ENCODE data around the gene PKD1.
A peak's percentile ranks its signal among the peaks of the same experiment; 100 is the strongest.
"Not testable (repeated sequence)": the region's sequence is repeated elsewhere in the genome, so short reads cannot be mapped to it uniquely, and the experiment has no call there.

Gene PKD1

DNA sequence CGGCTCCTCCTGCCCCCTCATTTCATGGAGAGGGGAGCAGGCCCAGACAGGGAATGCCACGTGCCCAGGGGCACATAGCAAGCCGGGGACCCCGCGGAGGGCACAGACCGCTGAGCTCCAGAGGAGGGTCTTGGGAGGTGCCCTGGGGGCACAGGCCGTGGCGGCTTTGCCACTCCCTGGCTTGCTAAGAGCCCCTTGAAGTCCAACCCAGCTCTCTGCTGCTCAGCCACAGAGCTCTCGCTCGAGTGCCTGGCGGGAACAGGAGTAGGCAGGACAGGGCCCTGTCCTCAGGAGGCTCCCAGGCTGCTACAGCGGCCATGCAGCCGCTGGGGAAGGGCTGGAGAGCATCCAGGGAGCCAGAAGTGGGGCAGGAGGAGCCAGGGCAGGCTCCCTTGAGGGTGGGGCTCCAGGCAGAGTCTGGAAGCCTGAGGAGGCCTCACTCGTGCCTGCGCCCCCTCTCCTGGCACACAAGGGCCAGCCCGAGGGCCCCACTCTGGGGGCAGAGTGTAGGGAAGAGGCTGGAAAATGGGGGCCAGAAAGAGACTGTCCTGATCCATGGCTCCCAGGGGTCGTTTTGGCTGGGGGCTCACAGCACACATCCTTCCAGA, 8.3 kb upstream of the PKD1 start:
- DNase-seq (ENCODE audit: low read depth), result no peak
- TF ChIP-seq, protein P1, sequence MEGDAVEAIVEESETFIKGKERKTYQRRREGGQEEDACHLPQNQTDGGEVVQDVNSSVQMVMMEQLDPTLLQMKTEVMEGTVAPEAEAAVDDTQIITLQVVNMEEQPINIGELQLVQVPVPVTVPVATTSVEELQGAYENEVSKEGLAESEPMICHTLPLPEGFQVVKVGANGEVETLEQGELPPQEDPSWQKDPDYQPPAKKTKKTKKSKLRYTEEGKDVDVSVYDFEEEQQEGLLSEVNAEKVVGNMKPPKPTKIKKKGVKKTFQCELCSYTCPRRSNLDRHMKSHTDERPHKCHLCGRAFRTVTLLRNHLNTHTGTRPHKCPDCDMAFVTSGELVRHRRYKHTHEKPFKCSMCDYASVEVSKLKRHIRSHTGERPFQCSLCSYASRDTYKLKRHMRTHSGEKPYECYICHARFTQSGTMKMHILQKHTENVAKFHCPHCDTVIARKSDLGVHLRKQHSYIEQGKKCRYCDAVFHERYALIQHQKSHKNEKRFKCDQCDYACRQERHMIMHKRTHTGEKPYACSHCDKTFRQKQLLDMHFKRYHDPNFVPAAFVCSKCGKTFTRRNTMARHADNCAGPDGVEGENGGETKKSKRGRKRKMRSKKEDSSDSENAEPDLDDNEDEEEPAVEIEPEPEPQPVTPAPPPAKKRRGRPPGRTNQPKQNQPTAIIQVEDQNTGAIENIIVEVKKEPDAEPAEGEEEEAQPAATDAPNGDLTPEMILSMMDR (IDR thresholded peaks at IDR 0.05; ENCODE audit: low read length, missing control alignments), result no peak
- H3K4me3 ChIP-seq (replicated peaks; ENCODE audit: low read depth, low read length), result no peak overlapping the region

DNA sequence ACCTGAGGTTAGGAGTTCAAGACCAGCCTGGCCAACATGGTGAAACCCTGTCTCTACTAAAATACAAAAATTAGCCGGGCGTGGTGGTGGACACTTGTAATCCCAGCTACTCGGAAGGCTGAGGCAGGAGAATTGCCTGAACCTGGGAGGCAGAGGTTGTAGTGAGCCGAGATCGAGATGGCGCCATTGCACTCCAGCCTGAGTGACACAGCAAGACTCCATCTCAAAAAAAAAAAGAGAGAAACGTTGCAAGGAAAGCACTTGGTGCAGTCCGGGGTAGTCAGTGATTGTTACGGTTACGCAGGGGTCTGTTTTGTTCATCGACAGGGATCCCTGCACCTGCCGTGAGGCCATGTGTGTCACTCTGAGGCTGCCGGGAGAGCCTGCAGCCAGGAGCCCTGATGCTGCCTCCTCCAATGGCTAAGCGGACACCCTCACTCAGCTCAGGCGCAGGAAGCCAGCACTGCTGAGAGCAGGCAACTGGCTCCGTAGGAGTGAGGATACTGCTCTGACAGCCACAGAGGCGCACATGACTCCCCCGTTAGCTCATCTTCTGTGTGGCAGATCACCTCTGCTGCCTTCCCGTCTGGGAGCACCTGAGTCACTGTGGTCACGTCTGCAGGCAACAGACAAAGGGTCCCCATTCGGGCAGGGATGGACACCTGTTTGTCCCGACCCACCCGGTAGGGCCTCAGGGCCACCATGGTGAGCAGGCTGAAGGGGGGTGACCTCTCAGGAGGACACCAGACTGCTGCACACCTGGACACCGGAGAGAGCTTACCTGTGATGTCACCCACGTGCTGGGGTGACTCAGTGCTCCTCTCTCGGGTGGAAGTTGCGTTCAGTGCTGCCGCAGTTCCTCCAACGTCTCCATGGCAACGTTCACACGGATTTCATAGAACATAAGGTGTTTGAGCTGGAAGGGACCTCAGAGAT, 7.5 kb upstream of the PKD1 start:
- H3K4me3 ChIP-seq (replicated peaks; ENCODE audit: low read depth, low read length), result no peak overlapping the region
- TF ChIP-seq, protein P1 (IDR thresholded peaks at IDR 0.05; ENCODE audit: low read length, missing control alignments), result no peak
- no peak for DNase-seq (ENCODE audit: low read depth)

DNA sequence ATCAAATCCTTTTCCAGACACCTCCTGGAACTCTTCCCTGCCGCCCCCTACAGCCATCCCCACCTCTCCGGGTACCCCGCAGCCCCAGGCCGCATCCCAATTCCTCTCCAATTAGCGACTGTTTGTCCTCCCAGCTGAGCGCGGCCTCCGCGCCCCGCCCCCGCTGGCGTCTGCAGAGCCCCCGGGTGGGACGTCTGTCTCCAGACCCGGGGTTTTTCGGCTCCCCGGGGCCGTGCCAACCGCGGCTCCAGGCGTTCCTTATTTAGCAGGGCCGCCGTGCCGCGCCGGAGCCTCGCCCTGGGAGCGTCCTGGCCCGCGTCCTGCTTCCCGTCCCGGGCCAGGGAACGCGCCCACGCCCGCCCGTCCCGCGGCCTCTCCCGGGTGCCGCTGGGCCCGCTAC, 627 bp downstream of the PKD1 start:
- H3K4me3 ChIP-seq (replicated peaks; ENCODE audit: low read depth, low read length), result peak overlapping the region; percentile 56
- DNase-seq (ENCODE audit: low read depth), result not testable (repeated sequence)

- not testable (repeated sequence) for DNase-seq (ENCODE audit: low read depth)
- peak overlapping the region; percentile 7 for H3K4me3 ChIP-seq (replicated peaks; ENCODE audit: low read depth, low read length)
Observed at GRCh38 chr16:2133797-2134196, 1.9 kb downstream of the PKD1 start.

DNA sequence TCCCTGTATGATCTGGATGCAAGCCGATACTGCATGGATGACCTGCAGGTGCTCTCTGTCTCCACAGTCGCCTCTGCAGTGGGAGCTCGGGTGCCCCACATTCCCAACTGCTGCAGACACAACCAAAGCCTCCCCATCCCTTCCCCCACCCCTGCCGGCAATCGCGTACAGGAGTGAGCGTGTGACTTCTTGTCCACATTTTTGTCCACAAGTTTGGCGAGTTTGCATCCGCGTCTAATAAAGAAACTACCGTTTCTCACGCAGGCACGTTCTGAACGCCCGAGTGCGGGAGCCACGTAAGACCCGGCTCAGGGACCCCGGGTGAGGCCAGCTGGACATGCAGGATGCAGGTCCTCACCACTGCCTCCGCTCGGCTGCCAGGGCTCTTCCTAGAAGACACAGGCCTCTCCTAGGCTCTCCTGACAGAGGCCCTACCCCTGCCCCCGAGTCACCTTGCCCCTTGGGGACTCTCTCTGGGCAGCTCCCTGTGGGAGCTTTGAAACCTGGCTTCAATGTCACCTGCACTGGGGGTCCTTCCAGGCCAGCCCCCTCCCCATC, 5.7 kb downstream of the PKD1 start:
- not testable (repeated sequence) for DNase-seq (ENCODE audit: low read depth); H3K4me3 ChIP-seq (replicated peaks; ENCODE audit: low read depth, low read length)

- not testable (repeated sequence) for H3K4me3 ChIP-seq (replicated peaks; ENCODE audit: low read depth, low read length)
Observed at GRCh38 chr16:2129251-2129650, 6.4 kb downstream of the PKD1 start.

DNA sequence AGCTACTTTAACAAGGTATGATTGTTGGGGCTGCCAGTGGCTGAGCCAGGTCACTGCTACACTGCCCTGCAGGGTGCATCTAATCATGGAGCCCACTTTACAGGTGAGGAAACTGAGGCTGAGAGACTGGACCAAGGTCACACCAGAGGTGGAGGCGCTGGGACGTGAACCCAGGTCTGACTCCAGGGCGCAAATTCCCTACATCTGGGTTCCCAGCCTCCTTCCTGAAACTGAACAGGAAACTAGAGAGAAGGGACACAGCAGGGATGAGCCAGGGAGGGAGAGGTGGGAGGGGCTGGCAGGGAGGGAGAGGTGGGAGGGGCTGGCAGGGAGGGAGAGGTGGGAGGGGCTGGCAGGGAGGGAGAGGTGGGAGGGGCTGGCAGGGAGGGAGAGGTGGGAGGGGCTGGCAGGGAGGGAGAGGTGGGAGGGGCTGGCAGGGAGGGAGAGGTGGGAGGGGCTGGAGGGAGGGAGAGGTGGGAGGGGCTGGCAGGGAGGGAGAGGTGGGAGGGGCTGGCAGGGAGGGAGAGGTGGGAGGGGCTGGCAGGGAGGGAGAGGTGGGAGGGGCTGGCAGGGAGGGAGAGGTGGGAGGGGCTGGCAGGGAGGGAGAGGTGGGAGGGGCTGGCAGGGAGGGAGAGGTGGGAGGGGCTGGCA, 7.9 kb downstream of the PKD1 start:
- peak; percentile 61 for DNase-seq (ENCODE audit: low read depth)
- not testable (repeated sequence) for H3K4me3 ChIP-seq (replicated peaks; ENCODE audit: low read depth, low read length)

More at GRCh38 chr16:2129251-2129650, 6.4 kb downstream of the PKD1 start:
- DNase-seq (ENCODE audit: low read depth), result not testable (repeated sequence)

DNA sequence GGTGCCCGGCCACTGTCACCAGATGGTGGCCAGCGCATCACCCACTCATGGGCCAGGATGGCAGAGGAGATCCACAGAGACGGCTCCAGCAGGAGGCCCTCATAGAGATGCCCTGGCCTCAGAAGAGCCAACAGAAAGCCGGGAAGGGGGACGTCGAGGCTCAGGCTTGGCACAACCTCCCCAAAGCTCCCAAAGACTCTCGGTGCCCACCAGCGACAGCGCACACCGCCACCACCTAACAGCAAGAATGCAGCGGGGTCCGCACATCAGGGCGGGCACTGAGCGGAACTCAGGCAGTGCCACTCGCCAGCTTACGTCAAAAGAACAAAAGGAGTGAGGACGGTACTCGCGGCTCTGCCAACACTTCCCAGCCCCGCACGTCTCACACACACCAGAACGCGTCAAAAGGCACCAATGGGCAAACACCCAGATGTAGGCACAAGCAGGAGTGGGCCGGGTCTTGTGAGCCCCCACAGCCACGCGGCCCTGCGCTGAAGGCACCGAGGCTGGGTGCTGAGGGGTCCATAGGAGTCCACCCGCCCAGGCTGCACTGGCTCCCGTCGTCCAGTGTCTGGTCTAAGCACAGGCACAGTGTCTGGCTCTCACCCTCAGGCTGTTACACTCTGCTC, 8.7 kb downstream of the PKD1 start:
- H3K4me3 ChIP-seq (replicated peaks; ENCODE audit: low read depth, low read length); DNase-seq (ENCODE audit: low read depth): not testable (repeated sequence)

GRCh38 chr16:2126161-2126743, 9.4 kb downstream of the PKD1 start:
- DNase-seq (ENCODE audit: low read depth), result not testable (repeated sequence)

GRCh38 chr16:2125609-2126008, 10.1 kb downstream of the PKD1 start:
- DNase-seq (ENCODE audit: low read depth); H3K4me3 ChIP-seq (replicated peaks; ENCODE audit: low read depth, low read length): not testable (repeated sequence)

More at GRCh38 chr16:2126161-2126743, 9.4 kb downstream of the PKD1 start:
- not testable (repeated sequence) for H3K4me3 ChIP-seq (replicated peaks; ENCODE audit: low read depth, low read length)

DNA sequence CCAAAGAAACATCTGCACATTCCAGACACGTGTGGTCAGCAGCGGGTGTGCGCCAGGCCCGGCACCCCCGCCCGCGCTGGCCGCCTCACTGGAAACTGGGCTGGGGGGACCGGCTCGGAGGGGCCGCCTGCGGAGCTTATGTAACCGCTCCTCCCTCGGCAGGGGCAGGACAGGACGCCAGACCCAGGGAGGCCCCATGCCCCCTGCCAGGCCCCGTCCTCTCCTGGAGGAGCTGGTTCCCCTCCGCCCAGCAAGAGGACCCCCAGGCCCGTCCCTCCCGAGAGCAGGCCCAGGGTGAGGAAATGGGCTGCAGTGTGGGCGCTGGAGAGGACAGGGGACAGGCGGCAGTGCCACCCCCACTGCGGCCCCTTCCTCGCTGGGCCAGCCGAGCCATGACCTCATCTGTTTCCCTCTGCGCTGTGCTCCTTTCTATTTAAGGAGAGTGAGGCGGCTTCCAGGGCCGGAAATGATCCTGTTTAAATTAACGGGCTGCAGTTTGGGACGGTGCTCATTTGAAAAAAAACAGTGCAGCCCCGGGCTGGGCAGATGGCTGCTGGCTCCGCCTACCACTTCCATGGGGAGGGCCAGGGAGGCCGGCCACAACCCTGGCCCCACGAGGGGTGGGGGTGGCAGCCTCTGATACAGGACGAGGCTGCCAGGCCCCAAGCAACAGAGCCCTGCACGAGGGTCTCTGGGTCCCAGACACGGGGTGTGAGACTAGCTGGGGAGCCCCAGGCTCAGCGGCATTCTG, 10.8 kb downstream of the PKD1 start:
- peak overlapping the region; percentile 37 for H3K4me3 ChIP-seq (replicated peaks; ENCODE audit: low read depth, low read length)
- peak; percentile 75 for DNase-seq (ENCODE audit: low read depth)

- H3K4me3 ChIP-seq (replicated peaks; ENCODE audit: low read depth, low read length), result peak overlapping the region; percentile 37
- DNase-seq (ENCODE audit: low read depth), result not testable (repeated sequence)
Observed at GRCh38 chr16:2124377-2124693, 11.4 kb downstream of the PKD1 start.

DNA sequence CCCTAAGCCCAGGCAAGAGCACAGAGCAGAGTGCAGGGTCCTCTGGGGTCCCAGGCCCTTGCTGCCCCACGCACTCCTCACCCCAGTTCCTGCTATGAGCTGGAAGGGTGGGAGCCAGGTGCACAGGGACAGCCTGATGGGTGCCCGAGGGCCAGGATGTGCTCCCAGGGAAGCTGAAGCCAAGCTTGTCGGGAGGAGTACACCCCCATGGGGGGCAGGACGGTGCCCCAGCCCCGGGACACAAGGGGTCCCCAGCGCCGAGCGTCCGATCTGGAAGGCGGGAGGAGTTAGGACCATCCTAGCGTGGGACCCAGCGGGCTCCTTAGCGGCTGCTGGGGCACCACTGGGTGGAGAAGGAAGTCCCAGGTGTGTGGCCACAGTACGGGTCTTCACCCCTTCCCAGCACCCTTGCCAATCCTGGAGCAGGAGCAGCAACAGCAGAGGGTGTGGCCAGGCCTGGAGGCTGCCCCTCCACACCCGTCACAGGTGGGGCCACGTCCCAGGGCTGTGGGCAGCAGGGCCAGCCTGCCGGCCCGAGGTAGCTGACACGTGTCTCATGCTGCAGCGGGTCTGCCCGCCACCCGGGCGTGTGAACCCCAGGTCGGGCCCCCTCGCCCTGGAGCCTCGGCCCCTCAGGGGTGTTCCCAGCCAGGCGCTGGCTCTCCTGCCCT, 11.9 kb downstream of the PKD1 start:
- DNase-seq (ENCODE audit: low read depth); H3K4me3 ChIP-seq (replicated peaks; ENCODE audit: low read depth, low read length): not testable (repeated sequence)

DNA sequence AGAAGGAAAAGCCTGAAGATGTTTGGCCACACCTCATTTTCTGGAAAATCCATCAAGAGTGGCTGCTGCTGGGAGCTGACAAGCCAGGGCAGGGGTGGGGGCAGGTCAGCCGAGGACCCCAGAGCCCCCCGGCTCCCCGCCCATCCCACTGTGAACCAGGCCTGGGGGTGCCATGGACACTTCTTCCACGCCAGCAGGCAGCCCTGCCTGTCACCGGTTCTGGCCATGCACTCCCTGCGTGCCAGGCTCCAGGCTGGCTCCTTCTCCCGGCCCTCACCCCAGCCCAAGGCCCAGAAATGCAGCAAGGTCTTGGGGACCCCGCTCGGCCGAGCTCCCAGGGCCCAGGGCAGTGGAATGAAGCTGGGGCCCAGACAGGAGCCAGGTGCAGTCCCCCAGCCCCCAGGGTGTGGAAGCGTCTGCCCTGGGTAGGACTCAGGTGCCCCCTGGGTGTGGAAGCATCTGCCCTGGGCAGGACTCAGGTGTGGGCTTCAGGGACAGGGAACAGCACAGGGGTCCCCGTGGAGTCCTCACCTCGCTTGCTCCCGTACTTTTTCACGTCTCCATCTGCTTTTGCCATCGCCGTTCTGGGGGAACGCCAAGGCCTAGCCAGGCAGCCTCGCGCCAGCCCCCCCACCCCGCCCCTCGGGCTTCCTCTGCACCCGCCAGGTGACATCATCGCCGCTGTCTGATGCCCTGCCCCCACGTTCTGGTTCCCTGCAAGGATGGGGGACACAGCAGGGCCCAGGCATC, 12.6 kb downstream of the PKD1 start:
- DNase-seq (ENCODE audit: low read depth); H3K4me3 ChIP-seq (replicated peaks; ENCODE audit: low read depth, low read length): not testable (repeated sequence)
